Ishikawa (cell line): Measurements from ENCODE around the gene PMAIP1.

Experiments
- CEBPB ChIP-seq: IDR thresholded peaks from 2 replicates; pipeline ENCODE4 v1.6.1; 2012
- EGR1 ChIP-seq: IDR thresholded peaks from 2 replicates; pipeline ENCODE4 v1.6.1; 2012
- EP300 ChIP-seq: IDR thresholded peaks from 2 replicates; pipeline ENCODE4 v1.6.1; 2012; ENCODE audit warnings: borderline replicate concordance
- RAD21 ChIP-seq: IDR thresholded peaks from 2 replicates; pipeline ENCODE4 v1.6.1; 2012; ENCODE audit warnings: low read depth
- REST ChIP-seq: IDR thresholded peaks from 2 replicates; pipeline ENCODE4 v1.6.1; 2012; ENCODE audit warnings: low read depth, mild to moderate bottlenecking
- TAF1 ChIP-seq: IDR thresholded peaks from 2 replicates; pipeline ENCODE4 v1.6.1; 2012; ENCODE audit warnings: low read depth, mild to moderate bottlenecking
- TCF12 ChIP-seq: IDR thresholded peaks from 2 replicates; pipeline ENCODE4 v1.6.1; 2012; ENCODE audit warnings: low read depth
- TEAD4 ChIP-seq: IDR thresholded peaks from 2 replicates; pipeline ENCODE4 v1.6.1; 2012
- USF1 ChIP-seq: IDR thresholded peaks from 2 replicates; pipeline ENCODE4 v1.6.1; 2012
- YY1 ChIP-seq: IDR thresholded peaks from 2 replicates; pipeline ENCODE4 v1.6.1; 2012; ENCODE audit warnings: low read depth
- ZBTB7A ChIP-seq: IDR thresholded peaks from 2 replicates; pipeline ENCODE4 v1.6.1; 2012; ENCODE audit warnings: low read depth

- TF ChIP-seq EGR1 (no peak), EP300 (no peak), TAF1 (no peak), YY1 (no peak), ZBTB7A (no peak), RAD21 (no peak), REST (no peak), USF1 (no peak), TCF12 (no peak), TEAD4 (no peak), CEBPB (no peak)
Observed at GRCh38 chr18:59902131-59902992, 2.6 kb downstream of the PMAIP1 start.
